Activated naive CD8-positive, alpha-beta T cell treated with anti-CD3 and anti-CD28 coated beads, Interleukin-2, amount 10 ng/mL, durations not matched to agents 7 days and 5 days (primary cell): ENCODE results near the gene EBPL. TPM values are rescaled to one million over a fixed set of nuclear protein-coding genes. Genes with fewer than 3 reads are reported as not detected.
A peak's percentile ranks its signal among the peaks of the same experiment; 100 is the strongest.

Experiments
- ATAC-seq: fragments of 150-1000 bp; cut with Tn5 transposase; one replicate; pipeline ENCODE4 v1.10.0; 2021; ENCODE audit warnings: low read depth, moderate library complexity
- POLR2A ChIA-PET: fragments of 350-600 bp; sonication (Branson Sonifier 250); formaldehyde crosslinking; loops from one replicate; lab custom pipeline; 2021; ENCODE audit warnings: antibody characterized with exemption; lab: Charles Lee
- DNase-seq: peaks from one replicate; pipeline ENCODE4 v3.0.0; 2021
- H3K27ac Mint-ChIP-seq: one replicate; pipeline ENCODE4 v1.8.0; 2022; ENCODE audit warnings: mild to moderate bottlenecking, mixed read lengths
- H3K27me3 Mint-ChIP-seq: one replicate; pipeline ENCODE4 v1.8.0; 2022; ENCODE audit warnings: mild to moderate bottlenecking, moderate library complexity, mixed read lengths
- H3K36me3 Mint-ChIP-seq: one replicate; pipeline ENCODE4 v1.8.0; 2021; ENCODE audit warnings: mild to moderate bottlenecking, mixed read lengths
- H3K4me1 Mint-ChIP-seq: one replicate; pipeline ENCODE4 v1.8.0; 2021; ENCODE audit warnings: mixed read lengths
- H3K4me3 Mint-ChIP-seq: one replicate; pipeline ENCODE4 v1.8.0; 2022; ENCODE audit warnings: mild to moderate bottlenecking, moderate library complexity, mixed read lengths
- H3K9me3 Mint-ChIP-seq: one replicate; pipeline ENCODE4 v1.8.0; 2021; ENCODE audit warnings: mixed read lengths
- total RNA-seq, 2 experiments: library from RNA; stranded (reverse); gene quantifications; one replicate each; pipeline ENCODE4 v1.2.3, GENCODE V29; 2021

The EBPL gene
- total RNA-seq, 2 experiments from 2014 or later, result 26.0 to 28.0 TPM

GRCh38 chr13:49693191-49693733 lies 2.0 kb upstream of the EBPL start:
- H3K9me3 Mint-ChIP-seq, result no peaks in the 10 kb centered on the region
- H3K36me3 Mint-ChIP-seq, result peaks cover 7% of the 10 kb centered on the region

DNA sequence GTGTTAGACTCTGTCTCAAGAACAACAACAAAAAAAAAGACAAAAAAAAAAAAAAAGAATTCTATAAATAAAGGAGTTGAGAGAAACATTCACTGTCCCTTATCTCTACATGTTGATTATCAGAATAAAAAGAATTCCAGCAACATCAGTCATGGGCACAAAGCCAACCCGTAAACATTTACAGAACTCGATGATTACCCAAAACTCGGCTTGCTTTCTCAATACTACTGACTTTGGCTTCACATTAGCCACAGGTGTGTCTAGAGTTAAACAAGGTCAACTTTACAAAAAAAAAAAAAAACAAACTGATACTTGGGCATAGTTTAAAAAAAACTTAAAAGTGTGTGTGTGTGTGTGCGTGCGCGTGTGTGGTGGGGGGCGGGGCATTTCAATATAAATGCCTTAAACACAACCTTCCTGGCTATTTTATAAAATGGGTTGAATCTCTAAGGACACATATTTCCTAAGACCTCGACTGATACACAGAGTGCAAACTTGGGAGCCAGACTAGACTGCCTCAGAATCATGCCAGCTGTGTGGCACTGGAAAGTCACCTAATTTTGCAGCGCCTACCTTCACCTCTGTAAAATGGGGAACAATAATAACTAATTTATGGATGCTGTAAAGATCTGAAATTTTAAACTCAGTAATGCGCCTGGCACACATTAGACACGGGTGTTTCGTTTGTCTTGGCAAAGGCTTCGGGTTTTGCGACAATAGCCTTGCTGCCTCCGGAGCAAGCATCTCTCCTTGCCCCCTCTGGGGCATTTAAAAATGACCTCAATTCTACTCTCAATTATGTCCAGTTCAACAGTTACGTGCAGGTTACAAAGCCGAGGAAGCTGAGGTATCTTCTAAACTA lies 922 bp downstream of the EBPL start:
- ATAC-seq, result no peak
- peak overlapping the region; percentile 80 for H3K4me3 Mint-ChIP-seq
- H3K27ac Mint-ChIP-seq, result peak overlapping the region; percentile 76
- peaks cover 15% of the 10 kb centered on the region for H3K36me3 Mint-ChIP-seq
- DNase-seq, result no peak
- no peaks in the 10 kb centered on the region for H3K9me3 Mint-ChIP-seq
- peaks cover 21% of the 10 kb centered on the region for H3K4me1 Mint-ChIP-seq
- no peaks in the 10 kb centered on the region for H3K27me3 Mint-ChIP-seq
- POLR2A ChIA-PET, result interaction anchor here (1.0 to 1.4 kb wide), 4 partner anchors 10 to 247 kb away, joined by 3 to 20 read pairs (median 4); partner anchors contain the start of genes CAB39L and KPNA3

More at GRCh38 chr13:49693191-49693733, 2.0 kb upstream of the EBPL start:
- Mint-ChIP-seq H3K4me3 (no peak overlapping the region), H3K27ac (no peak overlapping the region), H3K4me1 (peaks cover 16% of the 10 kb centered on the region), H3K27me3 (no peaks in the 10 kb centered on the region)
- POLR2A ChIA-PET, result interaction anchor here (1.3 kb wide), 1 partner anchor 98 kb away, joined by 3 read pairs; no protein-coding TSS in a partner anchor
- DNase-seq, result no peak
- ATAC-seq, result no peak

DNA sequence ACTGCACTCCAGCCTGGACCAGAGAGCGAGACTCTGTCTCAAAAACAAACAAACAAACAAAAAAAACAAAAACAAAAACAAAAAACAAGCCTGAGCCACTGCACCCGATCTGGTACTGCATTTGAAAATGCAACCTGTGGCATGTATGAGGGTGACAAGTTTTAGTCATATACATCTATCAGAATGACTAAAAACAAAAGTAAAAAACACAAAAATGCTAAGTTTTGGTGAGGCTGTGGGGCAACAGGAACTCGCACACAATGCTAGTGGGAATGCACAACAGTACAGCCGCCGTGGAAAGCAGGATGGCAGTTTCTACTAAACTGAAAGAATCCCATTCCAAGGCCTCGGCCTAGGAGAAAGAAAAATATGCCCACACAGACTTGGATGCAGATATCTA lies 7.8 kb downstream of the EBPL start:
- DNase-seq (no peak), ATAC-seq (no peak)
- peaks cover 17% of the 10 kb centered on the region for H3K36me3 Mint-ChIP-seq
- POLR2A ChIA-PET, result no interaction called here
- no peak overlapping the region for H3K4me3 Mint-ChIP-seq
- no peak overlapping the region for H3K27ac Mint-ChIP-seq
- no peaks in the 10 kb centered on the region for H3K9me3 Mint-ChIP-seq
- no peaks in the 10 kb centered on the region for H3K27me3 Mint-ChIP-seq
- H3K4me1 Mint-ChIP-seq, result peaks cover 5% of the 10 kb centered on the region

DNA sequence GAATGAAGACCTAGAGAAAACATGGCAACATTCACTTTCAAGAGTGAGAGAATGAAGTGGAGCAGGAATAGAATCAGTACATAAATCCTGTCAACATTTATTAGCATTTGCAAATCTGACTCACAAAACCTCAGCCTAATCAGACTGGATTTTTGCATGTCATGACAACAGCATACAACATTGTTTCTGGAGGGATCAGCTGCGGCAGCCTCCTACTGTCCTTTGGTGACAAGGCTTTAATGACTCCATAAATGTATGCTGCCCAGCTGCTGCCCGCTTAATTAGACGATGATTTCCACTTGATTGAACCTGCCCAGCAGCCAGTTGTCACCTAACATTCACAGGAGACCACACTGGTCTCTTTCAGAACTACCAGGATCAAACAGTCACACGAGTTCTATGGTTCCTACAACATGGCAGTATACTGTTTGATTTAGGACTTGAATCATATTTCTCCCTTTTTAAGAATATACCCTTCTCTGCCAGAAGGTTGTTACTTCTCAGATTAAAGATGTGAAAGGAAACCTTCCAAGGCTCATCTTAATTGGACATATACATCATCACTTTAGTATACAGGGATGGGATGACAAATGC lies 9.3 kb downstream of the EBPL start:
- Mint-ChIP-seq H3K27ac (no peak overlapping the region), H3K4me1 (no peaks in the 10 kb centered on the region)
- POLR2A ChIA-PET, result interaction anchor here (0.9 kb wide), 1 partner anchor 10 kb away, joined by 4 read pairs; the partner anchor contains the start of gene EBPL

DNA sequence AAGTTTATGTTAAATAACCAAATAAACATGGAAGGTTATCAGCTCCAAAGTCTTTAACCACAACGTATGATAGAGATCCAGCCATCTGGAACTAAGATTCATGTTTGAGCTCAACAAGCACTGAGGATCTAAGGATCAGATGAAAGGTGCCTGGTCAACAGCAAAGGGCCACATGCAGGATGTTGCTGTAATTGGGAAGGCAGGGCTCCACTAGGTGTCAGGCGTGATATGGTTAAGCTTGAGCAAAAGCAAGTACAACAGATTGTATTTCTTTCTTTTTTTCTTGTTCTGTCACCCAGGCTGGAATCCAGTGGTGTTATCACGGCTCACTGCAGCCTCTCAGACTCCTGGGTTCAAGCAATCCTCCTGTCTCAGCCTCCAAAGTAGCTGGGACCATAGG lies 12.0 kb downstream of the EBPL start:
- no peaks in the 10 kb centered on the region for H3K9me3 Mint-ChIP-seq
- H3K27ac Mint-ChIP-seq, result no peak overlapping the region
- peaks cover 8% of the 10 kb centered on the region for H3K36me3 Mint-ChIP-seq
- no peaks in the 10 kb centered on the region for H3K27me3 Mint-ChIP-seq
- ATAC-seq, result no peak
- no peak for DNase-seq
- no peak overlapping the region for H3K4me3 Mint-ChIP-seq
- POLR2A ChIA-PET, result interaction anchor here (1.2 kb wide), 1 partner anchor 12 kb away, joined by 3 read pairs; the partner anchor contains the start of gene EBPL
- H3K4me1 Mint-ChIP-seq, result no peaks in the 10 kb centered on the region

More for the DNA sequence above, 9.3 kb downstream of the EBPL start:
- Mint-ChIP-seq H3K36me3 (peaks cover 11% of the 10 kb centered on the region), H3K9me3 (no peaks in the 10 kb centered on the region), H3K4me3 (no peak overlapping the region), H3K27me3 (no peaks in the 10 kb centered on the region)
- no peak for ATAC-seq
- no peak for DNase-seq

DNA sequence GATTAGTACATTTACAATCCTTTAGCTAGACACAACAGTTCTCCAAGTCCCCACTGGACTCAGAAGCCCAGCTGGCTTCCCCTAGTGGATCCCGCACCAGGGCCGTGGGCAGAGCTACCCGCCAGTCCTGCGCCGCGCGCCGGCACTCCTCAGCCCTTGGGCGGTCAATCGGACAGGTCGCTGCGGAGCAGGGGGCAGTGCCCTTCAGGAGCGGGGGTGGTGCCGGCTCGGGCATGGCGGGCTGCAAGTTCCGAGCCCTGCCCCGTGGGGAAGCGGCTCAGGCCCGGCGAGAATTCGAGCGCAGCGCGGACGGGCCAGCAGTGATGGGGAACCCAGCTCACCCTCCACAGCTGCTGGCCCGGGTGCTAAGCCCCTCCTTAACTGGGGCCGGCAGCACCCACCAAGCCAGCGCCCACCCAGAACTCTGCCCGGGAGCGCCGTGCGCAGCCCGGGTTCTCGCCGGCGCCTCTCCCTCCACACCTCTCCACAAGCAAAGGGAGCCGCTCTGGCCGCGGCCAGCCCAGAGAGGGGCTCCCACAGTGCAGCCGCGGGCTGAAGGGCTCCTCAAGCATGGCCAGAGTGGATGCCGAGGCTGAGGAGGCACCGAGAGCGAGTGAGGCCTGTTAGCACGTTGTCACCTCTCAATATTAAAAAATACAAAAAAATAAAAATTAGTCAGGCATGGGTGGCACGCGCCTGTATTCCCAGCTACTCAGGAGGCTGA lies 12.9 kb downstream of the EBPL start:
- DNase-seq (no peak), ATAC-seq (no peak)
- Mint-ChIP-seq H3K27me3 (no peaks in the 10 kb centered on the region), H3K9me3 (no peaks in the 10 kb centered on the region), H3K36me3 (peaks cover 6% of the 10 kb centered on the region), H3K4me3 (no peak overlapping the region), H3K27ac (no peak overlapping the region), H3K4me1 (no peaks in the 10 kb centered on the region)
- POLR2A ChIA-PET, result no interaction called here

- DNase-seq, result no peak
- no peak overlapping the region for H3K27ac Mint-ChIP-seq
- H3K9me3 Mint-ChIP-seq, result no peaks in the 10 kb centered on the region
- H3K36me3 Mint-ChIP-seq, result peaks cover 8% of the 10 kb centered on the region
- POLR2A ChIA-PET, result no interaction called here
- H3K27me3 Mint-ChIP-seq, result no peaks in the 10 kb centered on the region
- H3K4me1 Mint-ChIP-seq, result peaks cover 2% of the 10 kb centered on the region
- ATAC-seq, result no peak
- no peak overlapping the region for H3K4me3 Mint-ChIP-seq
Observed at GRCh38 chr13:49676581-49677298, 14.5 kb downstream of the EBPL start.

GRCh38 chr13:49670828-49671227 lies 20.5 kb downstream of the EBPL start:
- Mint-ChIP-seq H3K4me1 (peaks cover 4% of the 10 kb centered on the region), H3K27me3 (no peaks in the 10 kb centered on the region), H3K9me3 (no peaks in the 10 kb centered on the region), H3K4me3 (no peak overlapping the region), H3K27ac (no peak overlapping the region), H3K36me3 (peaks cover 15% of the 10 kb centered on the region)
- DNase-seq, result no peak
- POLR2A ChIA-PET, result no interaction called here
- no peak for ATAC-seq

- Mint-ChIP-seq H3K9me3 (no peaks in the 10 kb centered on the region), H3K36me3 (peaks cover 15% of the 10 kb centered on the region), H3K27me3 (no peaks in the 10 kb centered on the region), H3K27ac (no peak overlapping the region), H3K4me1 (peaks cover 4% of the 10 kb centered on the region), H3K4me3 (no peak overlapping the region)
- DNase-seq (no peak), ATAC-seq (no peak)
- POLR2A ChIA-PET, result no interaction called here
Observed at GRCh38 chr13:49669735-49670309, 21.5 kb downstream of the EBPL start.

- DNase-seq, result no peak
- Mint-ChIP-seq H3K36me3 (peaks cover 12% of the 10 kb centered on the region), H3K4me1 (peaks cover 2% of the 10 kb centered on the region), H3K4me3 (no peak overlapping the region), H3K27ac (no peak overlapping the region), H3K27me3 (no peaks in the 10 kb centered on the region), H3K9me3 (no peaks in the 10 kb centered on the region)
- POLR2A ChIA-PET, result no interaction called here
- ATAC-seq, result no peak
Observed at GRCh38 chr13:49667773-49668172, 23.5 kb downstream of the EBPL start.

DNA sequence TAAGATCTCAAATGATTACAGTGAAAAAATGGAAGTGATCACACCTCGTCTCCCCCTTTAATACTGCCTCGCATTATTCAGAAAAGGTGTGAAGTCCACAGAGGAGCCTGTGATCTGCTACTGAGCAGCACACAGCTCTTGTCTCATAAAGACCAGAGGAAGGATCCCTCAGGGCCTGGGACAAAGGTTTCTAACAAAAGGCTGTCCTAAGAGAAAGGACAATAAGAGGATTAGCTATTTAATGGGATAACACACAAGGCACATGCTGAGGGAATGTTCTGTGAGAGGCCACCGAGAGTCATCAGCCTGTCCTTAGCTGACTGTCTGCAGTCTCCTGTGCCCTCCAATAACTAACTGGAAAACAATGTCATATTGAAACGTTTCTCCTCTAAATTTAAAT lies 26.7 kb downstream of the EBPL start:
- POLR2A ChIA-PET, result no interaction called here
- Mint-ChIP-seq H3K27me3 (no peaks in the 10 kb centered on the region), H3K9me3 (no peaks in the 10 kb centered on the region), H3K4me3 (no peak overlapping the region), H3K36me3 (peaks cover 16% of the 10 kb centered on the region), H3K4me1 (no peaks in the 10 kb centered on the region), H3K27ac (no peak overlapping the region)
- no peak for ATAC-seq
- DNase-seq, result no peak

GRCh38 chr13:49657241-49657641 lies 34.0 kb downstream of the EBPL start:
- H3K4me3 Mint-ChIP-seq, result no peak overlapping the region
- no peak for ATAC-seq
- POLR2A ChIA-PET, result no interaction called here
- no peaks in the 10 kb centered on the region for H3K9me3 Mint-ChIP-seq
- no peak overlapping the region for H3K27ac Mint-ChIP-seq
- H3K36me3 Mint-ChIP-seq, result peaks cover 8% of the 10 kb centered on the region
- no peaks in the 10 kb centered on the region for H3K4me1 Mint-ChIP-seq
- DNase-seq, result no peak
- H3K27me3 Mint-ChIP-seq, result no peaks in the 10 kb centered on the region
